SHP77 treated with DMSO at 0.1 percent for 48 hours (cell line): ENCODE measurements around the gene C21orf58.
"Not testable (repeated sequence)": the region's sequence is repeated elsewhere in the genome, so short reads cannot be mapped to it uniquely, and the experiment has no call there.

ENCODE experiments used
- DNase-seq: peaks from one replicate; lab custom pipeline; 2025; lab: John Stamatoyannopoulos, UW

Gene C21orf58

DNA sequence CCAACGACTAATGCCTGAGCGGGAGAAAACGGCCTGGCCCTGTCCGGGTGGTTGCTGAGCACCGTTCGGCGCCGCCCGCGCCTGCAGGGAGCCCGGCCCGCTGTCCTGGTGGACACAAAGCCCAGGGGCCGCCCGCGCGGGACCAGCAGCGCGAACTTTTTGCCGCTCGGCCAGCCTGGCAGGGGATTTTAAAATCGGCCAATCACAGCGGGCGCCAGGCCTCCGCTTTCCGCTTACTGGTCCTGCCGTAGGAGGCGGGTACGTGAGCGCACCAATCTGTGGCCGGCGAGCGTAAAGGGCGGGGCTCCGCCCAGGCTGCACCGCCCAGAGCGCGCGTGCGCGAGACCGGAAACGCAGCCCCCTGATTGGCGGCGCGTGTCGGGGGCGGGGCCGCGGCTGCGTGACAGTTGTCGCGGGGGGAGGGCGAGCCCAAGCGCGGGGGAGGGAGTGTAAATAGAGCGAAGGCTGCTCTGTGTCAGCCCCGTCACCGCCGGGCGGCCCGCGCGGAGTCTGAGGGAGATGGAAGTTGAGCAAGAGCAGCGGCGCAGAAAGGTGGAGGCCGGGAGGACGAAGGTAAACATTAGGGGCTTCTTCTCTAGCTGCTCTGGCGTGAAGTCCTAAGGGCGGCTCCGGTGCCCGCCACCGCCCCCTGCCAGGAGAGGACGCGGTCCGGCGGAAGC, at the start of gene C21orf58, which contains the start of gene PCNT:
C21orf58 (minus strand) TSS at position 161 of the 680 bp plus-strand sequence. CDS start 1,132 bp downstream, outside the sequence.
PCNT (plus strand) TSS at position 447 of the 680 bp plus-strand sequence; CDS start at position 520, 73 bp downstream.
- peak; percentile 90 for DNase-seq

DNA sequence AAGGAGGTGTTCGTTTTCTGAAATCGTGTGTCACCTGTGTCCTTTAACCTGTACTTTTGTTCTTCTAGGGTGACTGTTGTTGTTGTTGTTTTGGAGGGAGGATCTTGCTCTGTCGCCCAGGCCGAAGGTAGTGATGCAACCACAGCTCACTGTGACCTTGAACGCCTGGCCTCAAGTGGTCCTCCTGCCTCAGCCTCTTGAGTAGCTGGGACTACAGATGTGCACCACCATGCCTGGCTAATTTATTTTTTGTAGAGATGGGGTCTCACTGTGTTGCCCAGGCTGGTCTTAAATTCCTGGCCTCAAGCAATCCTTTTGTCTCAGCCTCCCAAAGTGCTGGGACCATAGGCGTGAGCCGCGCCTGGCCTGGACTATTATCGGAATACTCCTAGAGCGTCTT, 49.3 kb upstream of the C21orf58 start:
- not testable (repeated sequence) for DNase-seq

DNA sequence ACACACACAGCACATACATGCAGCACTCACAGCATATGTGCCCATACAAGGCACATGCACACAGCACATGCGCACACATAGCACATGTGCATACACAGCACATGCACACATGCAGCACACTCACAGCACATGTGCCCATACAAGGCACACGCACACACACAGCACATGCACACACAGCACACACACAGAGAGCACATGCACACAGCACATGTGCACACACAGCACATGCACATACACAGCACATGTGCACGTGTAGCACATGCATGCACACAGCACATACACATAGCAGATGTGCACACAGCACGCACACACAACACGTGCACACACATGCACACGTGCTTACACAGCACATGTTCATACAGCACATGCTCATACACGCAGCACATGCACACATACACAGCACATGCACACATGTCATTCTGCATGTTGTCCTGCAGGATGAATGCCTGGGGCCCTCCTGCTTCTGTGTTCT, 48.4 kb upstream of the C21orf58 start:
- DNase-seq: no peak

DNA sequence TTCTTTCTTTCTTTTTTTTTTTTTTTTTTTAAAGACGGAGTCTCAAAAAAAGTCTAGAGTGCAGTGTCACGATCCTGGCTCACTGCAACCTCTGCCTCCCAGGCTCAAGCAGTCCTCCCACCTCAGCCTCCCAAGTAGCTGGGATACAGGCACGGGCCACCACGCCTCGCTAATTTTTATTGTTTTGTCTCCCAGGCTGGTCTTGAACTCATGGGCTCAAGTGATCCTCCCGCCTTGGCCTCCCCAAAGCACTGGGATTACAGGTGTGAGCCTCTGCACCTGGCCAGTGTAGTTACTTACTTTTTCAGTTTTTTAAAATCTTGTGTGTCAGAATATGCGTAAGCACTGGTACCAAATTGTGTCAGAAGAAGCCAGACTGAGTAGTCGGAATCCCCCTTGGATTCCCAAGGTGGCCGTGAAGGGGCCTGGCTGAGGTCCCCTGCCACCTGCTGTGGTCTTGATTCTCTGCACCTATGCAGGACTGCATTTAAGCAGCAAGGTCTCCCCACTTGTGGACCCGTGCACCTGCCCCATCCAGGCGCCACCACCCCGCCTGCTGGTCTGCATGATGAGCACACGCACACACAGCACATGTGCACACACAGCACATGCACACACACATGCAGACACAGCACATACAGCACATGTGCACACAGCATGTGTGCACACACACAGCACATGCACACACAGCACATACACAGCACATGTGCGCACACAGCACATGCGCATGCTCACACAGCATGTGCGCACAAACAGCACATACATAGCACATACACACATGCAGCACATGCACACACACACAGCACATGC, 47.7 kb upstream of the C21orf58 start:
- DNase-seq: no peak

DNA sequence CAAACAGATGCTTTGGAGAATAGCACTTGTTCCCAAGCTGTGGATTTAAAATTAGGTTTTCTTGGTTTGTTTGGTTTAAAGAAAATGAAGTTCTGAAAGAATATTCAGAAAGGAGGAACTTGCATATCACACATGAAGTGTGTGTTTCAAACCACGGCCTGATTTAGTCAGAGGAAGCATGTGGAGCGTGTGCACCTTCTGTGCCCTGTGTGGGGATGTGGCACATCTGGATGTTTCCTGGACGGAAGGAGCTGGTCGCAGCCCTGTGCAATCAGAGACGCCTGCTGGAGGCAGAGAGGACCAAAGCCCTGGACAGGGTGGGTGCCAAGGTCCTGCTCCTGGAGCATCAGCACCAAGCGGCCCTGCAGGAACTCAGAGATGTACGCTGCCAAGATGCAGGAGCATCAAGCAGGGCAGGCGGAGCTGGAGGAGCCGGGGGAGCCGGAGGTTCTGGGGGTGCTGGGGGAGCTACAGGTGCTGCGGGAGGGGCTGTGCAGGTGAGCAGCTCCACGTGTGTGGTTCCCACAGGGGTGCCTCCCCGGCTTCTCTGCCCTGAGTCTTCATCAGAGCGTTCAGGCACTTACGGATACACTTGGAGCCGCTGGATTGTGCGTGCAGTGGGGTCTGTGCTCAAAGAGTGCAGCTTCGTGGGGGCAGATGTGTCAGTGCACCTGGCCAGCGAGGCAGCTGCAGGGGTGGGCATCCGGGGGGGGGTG, 46.0 kb upstream of the C21orf58 start:
- no peak for DNase-seq

DNA sequence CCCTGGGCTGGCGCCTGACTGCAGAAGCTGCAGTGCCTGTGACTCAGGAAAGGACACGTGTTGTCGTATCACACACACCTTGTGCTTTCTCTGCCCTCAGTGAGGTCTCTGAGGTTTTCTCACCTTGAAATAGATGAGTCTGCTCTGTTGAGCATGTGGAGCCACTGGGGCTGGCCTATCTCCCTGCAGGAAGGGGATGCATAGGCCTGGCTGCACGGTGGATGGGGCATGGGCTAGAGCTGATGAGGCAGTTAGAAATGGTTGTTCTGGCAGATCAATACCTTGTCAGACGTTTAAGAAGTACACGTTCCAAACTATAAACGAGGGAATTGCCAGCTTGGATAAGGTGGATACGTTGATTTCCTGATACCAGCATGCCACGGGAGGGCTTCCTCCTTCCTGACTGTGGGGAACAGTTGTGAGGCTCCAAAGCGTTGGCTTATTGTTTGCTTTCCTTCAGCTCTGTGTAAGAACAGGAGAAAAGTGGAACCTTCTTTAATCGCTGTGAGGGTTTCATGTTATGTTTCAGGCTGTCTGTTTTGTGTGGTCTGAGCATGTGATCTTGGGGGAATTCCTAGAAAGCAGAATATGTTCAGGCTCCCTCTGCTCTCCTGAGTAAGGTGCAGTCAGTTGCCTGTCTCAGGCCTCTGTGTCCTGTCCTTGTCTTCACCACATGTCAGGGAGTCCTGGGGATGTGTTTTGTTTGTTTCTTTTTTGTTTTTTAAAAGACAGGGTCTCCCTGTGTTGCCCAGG, 45.0 kb upstream of the C21orf58 start:
- DNase-seq: no peak

DNA sequence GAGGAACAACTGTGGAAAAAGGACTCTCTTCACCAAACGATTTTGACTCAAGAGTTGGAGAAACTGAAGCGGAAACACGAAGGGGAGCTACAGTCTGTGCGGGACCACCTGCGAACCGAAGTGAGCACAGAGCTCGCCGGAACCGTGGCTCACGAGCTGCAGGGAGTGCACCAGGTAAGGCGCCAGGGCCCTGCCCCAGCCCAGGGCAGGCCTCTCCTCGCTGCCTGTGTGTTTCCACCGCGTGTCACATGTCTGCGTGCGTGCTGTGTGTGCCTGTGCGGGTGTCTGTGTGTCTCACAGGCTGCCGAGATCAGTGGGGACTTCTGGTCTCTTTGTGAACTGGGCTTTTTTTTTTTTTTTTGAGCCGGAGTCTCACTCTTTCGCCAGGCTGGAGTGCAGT, 43.3 kb upstream of the C21orf58 start:
- DNase-seq: no peak

DNA sequence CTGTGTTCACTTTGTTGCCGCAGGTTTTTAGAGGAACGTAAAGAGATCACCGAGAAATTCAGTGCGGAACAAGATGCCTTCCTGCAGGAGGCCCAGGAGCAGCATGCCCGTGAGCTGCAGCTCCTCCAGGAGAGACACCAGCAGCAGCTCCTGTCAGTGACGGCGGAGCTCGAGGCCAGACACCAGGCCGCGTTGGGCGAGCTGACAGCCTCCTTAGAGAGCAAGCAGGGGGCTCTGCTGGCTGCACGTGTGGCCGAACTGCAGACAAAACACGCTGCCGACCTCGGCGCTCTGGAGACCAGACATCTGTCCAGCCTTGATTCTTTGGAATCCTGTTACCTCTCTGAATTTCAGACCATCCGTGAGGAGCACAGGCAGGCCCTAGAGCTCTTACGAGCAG, 42.9 kb upstream of the C21orf58 start:
- DNase-seq: no peak

DNA sequence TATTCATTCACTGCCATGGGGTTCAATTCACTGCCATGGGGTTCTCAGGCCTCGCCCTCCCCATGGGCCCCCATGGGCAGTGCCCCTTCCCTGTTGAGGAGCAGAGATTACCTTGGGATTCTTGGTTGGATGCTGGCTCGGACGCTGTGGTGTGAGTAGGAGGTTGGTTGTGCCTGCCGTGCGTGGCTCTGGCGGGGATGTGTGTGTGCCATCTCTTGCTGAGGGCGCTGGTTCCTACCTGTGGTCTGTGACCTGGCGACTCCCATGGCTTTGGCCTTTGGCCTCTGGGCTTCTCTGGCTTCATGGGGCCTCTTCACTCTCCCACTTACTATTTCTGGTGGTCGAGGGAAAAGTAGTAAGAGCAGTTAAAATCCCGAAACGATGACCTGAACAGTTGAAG, 42.4 kb upstream of the C21orf58 start:
- DNase-seq: no peak

DNA sequence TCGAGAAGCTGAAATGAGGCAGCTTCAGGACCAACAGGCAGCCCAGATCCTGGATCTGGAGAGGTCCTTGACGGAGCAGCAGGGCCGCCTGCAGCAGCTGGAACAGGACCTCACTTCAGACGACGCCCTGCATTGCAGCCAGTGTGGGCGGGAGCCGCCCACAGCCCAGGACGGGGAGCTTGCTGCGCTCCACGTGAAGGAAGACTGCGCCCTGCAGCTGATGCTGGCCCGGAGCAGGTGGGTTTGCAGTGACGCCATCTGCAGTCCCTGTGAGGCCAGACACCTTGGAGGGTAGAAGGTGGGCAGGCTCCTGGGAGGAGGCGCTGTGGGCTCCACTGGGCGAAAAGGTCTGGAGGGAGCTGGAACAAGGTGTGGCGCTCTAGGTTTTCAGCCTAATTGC, 40.0 kb upstream of the C21orf58 start:
- no peak for DNase-seq

DNA sequence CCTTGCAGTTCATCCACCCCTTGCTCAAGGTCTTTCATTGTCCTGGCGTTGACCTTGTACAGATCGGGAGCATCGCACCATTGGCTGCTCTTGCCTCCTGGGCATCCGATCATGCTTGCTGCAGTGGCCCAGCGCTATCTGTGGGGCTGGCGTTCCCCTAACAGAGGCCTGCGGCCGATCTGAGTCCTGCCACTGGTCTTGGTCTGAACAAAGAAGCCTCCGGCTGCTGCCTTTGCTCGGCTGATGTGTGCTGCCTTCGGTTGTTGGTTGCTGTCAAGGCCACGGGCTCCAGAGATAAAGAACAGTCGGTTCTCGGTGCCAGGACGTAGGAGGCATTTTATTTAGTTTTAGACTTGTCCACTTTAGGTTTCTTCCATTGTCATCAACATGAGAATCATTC, 39.3 kb upstream of the C21orf58 start:
- DNase-seq: no peak

DNA sequence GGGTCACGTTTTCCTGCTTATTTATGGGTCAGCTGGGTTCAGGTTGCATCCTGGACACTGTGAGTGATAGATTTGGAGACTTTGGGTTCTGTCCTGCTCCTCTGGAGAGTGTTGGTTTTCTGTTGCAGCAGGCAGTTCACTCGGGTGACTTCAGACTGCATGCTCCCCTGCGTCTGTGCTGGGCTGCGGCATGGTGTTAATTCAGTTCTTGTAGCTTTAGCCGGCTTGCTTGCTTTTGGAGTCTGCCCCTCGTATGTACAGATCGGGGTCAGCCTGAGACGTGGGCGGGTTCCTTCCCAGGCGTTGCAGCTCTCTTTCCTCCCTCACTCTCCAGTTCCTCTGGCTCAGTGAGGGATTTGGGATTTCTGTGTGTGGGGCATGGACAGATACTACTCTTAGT, 38.3 kb upstream of the C21orf58 start:
- DNase-seq: no peak

DNA sequence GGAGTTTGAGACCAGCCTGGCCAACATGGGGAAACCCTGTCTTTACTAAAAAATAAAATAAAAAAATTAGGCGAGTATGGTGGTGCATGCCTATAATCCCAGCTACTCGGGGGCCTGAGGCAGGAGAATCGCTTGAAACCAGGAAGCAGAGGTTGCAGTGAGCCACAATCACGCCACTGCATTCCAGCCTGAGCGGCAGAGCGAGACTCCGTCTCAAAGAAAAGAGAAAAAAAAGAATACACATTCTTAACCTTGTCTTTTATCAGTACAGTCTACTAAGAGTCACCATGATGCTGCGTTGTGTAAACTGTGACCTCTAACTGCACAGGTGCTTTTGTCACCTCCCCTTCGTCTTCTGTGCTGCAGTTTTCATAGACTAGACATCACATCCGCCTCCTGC, 37.5 kb upstream of the C21orf58 start:
- no peak for DNase-seq

DNA sequence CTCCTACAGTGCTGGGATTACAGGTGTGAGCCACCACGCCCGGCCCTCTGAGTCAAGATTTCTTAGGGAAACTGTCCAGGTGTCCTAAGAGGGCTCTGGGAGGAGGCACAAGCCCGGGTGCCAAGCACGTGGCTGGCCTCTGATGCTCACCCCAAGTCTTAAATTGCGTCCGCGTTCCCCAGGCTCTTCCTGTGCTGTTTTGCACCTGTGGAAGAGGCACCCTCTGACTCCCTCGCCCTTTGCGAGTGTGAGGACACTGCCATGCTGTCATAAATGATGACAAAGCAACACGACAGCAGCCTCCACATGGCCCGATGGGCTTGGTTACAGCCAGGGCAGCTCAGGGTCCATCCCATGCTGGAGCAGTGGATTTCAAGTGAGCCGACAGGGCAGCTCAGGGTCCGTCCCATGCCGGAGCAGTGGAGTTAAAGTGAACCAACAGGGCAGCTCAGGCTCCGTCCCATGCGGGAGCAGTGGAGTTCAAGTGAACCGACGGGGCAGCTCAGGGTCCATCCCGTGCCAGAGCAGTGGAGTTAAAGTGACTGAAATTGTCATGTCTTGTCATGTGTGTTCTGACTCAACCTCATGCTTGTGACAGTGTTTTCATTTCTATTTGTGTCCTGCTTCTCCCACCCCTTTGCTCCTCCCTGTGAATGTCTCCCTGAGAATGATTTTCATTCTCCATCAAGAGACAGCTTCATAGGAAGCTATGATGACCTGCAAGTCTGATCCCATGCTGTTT, 34.2 kb upstream of the C21orf58 start:
- DNase-seq: no peak

DNA sequence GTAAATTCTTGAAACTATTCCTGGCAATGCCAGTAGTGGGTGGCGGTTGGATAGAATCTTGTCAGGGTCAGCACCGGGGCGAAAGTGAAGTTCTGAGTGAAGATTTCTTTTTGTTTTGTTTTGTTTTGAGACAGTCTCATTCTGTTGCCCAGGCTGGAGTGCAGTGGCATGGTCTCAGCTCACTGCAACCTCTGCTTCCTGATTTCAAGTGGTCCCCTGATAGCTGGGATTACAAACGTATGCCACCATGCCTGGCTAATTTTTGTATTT, 33.6 kb upstream of the C21orf58 start:
- no peak for DNase-seq

DNA sequence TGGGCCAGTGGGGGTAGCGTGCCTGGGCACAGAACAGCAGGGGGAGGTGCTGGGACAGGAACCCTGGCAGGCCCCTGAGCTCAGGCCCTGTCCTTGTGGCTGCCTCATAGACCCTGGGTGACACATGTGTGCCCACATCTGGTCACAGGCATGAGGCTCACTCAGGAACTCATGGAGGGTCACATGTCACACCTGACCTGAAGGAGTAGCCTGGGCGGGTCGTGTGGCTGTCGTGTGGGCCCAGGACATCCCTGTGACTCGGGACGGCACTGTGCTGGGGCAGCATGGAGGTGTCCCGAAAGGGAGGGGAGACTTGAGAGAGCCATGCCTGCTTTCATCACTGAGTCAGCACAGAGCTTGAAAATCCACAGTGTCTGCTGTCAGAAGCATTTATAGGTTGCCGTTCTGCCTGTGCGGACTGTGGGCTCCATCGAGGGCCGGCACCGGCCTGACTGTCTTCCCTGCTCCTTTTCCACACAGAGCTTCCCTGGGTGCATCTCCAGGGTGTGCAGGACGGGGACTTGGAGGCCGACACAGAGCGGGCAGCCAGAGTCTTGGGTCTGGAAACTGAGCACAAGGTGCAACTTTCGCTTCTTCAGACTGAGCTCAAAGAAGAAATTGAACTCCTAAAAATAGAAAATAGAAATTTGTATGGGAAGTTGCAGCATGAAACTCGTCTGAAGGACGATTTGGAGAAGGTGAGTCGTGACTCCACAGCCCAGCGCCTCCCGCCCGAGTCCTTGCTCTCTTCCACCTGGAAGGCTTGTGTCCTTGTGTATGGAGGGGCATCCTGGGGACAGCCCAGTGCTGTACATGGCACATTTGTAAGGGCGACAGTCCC, 33.0 kb upstream of the C21orf58 start:
- no peak for DNase-seq

DNA sequence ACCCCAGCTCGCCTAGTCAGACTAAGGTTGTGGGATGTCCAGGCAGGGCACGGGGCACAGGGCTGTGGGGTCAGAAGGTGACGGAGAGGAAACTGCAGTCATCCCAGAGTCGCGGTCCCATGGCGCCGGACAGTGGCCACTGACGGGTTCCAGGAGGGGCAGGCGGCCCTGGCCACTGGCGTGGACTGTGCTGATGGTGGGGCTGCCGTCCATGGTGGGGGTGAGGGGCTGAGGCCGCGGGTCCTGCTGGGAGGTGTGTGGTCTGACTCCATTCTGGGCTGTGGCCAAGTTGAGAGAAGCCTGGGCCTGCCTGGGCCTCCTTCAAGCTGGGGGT, 32.3 kb upstream of the C21orf58 start:
- DNase-seq: no peak

DNA sequence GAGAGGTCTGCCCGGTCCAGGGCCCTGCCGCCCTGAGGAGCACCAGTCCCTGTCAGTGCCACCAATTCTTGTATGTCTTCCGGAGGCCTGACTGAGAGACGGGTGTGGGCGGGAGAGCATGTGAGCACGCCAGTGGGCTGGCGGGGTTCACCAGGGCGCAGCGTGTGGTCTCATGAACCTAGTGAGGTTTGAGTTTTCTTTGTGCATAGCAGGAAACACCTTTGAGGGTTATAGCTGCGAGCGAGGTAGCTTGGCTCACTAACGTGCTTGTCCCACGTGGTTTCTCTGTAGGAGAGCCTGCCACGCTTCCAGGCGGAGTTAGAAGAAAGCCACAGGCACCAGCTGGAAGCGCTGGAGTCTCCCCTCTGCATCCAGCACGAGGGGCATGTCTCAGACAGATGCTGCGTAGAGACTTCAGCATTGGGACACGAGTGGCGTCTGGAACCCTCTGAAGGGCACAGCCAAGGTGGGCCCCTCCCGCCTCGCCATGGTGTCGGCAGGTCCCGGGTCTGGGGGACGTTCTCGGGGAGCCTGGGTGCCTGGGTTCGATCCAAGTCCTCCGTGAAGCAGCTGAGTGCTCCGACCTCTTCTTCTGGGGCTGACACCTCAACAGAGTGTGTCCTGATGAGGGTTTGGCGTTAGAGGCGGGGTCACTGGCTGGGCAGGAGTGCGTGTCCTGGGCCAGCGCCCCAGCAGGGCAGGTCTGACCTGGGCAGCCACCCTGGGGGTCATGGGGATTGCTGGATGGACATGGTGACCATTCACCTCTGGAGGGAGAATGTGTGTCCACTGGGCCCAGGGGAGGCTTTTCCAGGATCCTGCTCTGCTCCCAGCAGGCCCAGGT, 31.7 kb upstream of the C21orf58 start:
- DNase-seq: no peak

DNA sequence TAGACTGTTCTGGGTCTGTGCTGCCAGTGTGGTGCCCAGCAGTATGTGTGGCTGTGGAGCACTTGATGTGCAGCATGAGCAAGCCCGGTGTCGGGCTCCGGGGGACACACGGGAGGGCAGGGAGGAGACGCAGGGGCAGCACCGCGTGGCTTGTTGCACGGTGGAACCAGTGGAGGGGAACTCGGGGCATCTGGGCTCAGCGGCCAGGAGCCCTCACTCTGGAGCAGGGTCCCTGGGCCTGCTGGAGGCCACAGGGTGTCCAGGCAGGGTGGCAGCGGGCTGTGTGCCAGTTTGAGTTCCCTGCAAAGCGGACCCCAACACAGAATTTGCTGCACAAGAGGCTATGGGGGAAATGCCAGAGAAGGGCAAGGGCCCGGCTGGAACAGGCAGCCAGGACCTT, 30.8 kb upstream of the C21orf58 start:
- DNase-seq: no peak

DNA sequence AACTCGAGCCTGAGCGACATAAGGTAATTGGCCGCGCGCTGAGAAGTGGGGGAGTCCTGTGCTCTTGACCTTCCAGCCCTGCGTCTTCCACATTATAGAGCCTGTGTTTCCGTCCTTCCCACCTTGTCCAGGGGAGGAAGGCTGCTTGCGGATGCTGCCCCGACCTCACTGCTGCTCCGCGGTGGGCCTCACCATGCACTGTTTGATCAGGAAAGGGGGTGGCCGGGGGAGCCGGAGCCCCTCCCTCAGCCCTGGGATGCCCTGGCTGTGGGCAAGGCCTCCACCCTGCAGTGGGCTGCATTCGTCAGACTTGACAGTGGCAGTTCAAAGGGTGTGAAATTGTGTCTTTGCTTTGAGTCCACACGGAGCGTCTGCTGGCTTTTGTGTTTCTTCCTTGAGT, 30.4 kb upstream of the C21orf58 start:
- DNase-seq: no peak
